GM12865 (cell line): ENCODE results near the gene CHRDL2.

Experiments used
- DNase-seq: peaks from one replicate; pipeline ENCODE4 v3.0.0; 2010; ENCODE audit warnings: low read depth
- H3K4me3 ChIP-seq: 2 replicates; pipeline ENCODE4 v1.5.1; 2011; ENCODE audit warnings: mild to moderate bottlenecking, low read depth, low read length, control low read depth
- CTCF ChIP-seq: IDR thresholded peaks from 2 replicates; pipeline ENCODE4 v1.5.1; 2011; ENCODE audit warnings: low read length, control low read depth, low read depth, inconsistent platforms; ENCODE audit not compliant: insufficient read depth; ENCODE audit errors: missing control alignments

Gene CHRDL2

GRCh38 chr11:74714904-74715303 is 16.3 kb downstream of the CHRDL2 start:
- no peak for TF ChIP-seq CTCF
- DNase-seq, result no peak
- no peak overlapping the region for H3K4me3 ChIP-seq

GRCh38 chr11:74713686-74714085 is 17.5 kb downstream of the CHRDL2 start:
- DNase-seq, result no peak
- TF ChIP-seq CTCF, result no peak
- H3K4me3 ChIP-seq, result no peak overlapping the region

DNA sequence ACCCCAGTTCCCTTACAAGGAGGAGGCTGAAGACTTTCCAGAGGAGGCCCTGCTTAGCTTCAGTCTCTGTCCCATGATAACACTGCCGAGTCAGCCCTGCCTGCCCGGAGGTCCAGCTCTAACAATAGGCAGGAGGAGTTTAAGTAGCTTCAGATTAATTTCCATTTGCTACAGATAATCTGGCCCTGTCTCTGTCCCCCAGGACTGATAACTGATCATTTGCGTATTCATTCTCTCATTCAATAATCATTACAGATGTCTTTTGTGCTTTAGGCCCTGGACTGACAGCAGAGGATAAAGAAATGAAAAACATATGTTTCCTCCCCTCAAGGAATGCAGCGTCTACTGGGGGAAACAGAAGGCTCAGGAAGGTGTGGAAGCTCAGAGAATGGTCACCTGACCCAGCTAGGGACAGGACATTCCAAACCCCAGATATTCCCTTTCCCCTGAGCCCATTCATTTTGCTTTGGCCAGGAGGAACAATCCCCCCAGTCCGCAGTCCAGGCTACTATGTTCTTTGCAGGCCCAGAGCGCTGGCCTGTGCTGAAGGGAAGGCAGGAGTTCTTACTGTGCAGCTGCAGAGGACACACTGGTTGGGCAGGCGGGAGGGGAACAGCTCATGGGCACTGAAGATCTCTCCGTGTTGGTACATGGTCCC is 20.8 kb downstream of the CHRDL2 start:
- H3K4me3 ChIP-seq, result no peak overlapping the region
- DNase-seq, result no peak
- TF ChIP-seq CTCF, result no peak

- no peak for DNase-seq
- no peak overlapping the region for H3K4me3 ChIP-seq
- no peak for TF ChIP-seq CTCF
Observed at GRCh38 chr11:74709175-74709574, 22.1 kb downstream of the CHRDL2 start.

DNA sequence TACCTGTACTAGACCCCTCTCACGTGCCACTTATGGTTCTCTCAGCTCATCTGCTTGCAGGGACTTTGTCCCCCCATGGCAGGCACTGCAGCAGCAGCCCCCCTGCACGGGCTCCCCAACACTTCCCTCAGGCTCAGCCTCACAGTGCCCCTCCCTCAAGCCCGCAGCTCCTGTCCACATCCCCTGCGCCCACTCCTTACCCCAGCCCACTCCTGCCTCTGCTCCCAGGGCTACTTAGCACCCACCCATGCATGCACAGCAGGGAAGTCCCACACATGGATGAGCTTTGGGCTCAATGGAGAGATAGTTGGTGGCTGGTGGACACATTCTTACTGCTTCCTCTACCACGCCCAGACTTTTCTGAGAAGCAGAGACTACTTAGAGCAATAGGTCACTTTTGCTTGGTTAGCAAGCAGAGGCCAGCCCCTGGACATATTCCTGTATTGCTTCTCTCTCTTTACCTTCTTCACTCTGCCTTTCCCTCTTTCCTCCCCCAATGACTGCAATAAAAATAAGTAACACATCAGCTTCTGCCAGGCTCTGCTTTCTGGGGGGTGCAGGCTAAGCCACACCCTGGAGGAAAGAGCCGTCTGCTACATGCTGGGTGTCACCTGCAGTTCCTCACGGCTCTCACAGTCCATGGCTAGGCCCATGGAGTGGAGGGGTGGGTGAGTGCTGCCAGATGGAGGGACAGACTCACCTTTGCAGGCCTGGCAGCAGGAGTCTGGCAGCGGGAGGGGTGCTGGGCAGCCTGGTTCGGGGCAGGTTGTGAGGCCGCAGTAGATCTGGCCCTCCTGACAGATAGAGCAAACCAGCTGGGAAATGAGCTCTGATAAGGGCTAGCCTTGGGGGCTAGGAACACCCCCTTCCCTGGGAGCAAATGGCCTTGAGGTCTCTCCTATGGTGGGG is 23.4 kb downstream of the CHRDL2 start:
- TF ChIP-seq CTCF, result no peak
- no peak for DNase-seq
- H3K4me3 ChIP-seq, result no peak overlapping the region

DNA sequence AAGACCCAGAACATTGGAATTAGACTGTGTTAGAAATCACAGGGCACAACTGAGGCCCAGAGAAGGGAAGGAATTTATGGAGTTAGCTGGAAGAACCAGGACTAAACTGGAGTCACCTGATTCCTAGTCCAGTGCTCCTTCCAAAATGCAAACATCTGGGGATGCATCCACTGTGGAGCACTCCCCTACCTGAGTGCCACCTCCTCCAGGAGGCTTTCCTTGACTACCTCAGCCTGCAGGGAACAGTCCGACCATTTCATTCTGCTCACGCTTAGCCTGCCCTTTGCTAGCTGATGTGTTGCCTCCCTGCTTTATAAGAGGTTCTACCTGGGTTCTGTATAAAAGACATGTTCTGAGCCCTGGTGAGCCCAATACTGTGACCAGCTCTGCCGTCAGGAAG is 24.0 kb downstream of the CHRDL2 start:
- no peak for TF ChIP-seq CTCF
- no peak for DNase-seq
- H3K4me3 ChIP-seq, result no peak overlapping the region
